ENCODE data around the gene TMTC1.

The TMTC1 gene

GRCh38 chr12:29795715-29796114 lies 12.0 kb upstream of the TMTC1 start:
- Histone ChIP-seq H3K9ac (ENCODE audit: low read length) (no peak overlapping the region), H3K4me1 (ENCODE audit: control insufficient read depth, insufficient read depth, low read length) (no peaks in the 10 kb centered on the region), H3K27me3 (ENCODE audit: control insufficient read depth, insufficient read depth, low read length) (no peaks in the 10 kb centered on the region), H3K36me3 (ENCODE audit: control insufficient read depth, insufficient read depth, low read length) (no peaks in the 10 kb centered on the region), H3K4me3 (ENCODE audit: low read length) (no peak overlapping the region), H3K9me3 (ENCODE audit: control insufficient read depth, low read length) (no peaks in the 10 kb centered on the region)

- Histone ChIP-seq H3K9ac (ENCODE audit: low read length) (no peak overlapping the region), H3K4me1 (ENCODE audit: control insufficient read depth, insufficient read depth, low read length) (no peaks in the 10 kb centered on the region), H3K9me3 (ENCODE audit: control insufficient read depth, low read length) (no peaks in the 10 kb centered on the region), H3K4me3 (ENCODE audit: low read length) (no peak overlapping the region), H3K27me3 (ENCODE audit: control insufficient read depth, insufficient read depth, low read length) (no peaks in the 10 kb centered on the region), H3K36me3 (ENCODE audit: control insufficient read depth, insufficient read depth, low read length) (no peaks in the 10 kb centered on the region)
These were observed 11.1 kb upstream of the TMTC1 start for GRCh38 chr12:29794862-29795261.

DNA sequence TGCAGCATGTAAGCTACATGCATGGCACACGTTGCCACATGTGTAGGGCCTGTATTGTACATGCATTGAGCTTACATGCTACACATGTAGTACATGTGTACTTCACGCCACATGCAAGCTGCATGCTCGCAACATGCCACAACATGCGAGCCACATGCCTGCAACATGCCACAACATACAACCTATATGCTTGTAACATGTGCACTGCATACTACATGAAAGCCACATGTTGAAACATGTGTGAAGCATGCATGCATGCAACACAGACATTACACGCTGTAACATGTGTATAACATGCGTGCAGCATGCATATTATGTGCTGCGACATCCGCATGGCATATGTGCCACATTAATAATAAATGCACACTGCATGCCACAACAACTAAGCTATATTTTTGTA lies 9.1 kb upstream of the TMTC1 start:
- Histone ChIP-seq H3K9me3 (ENCODE audit: control insufficient read depth, low read length) (no peaks in the 10 kb centered on the region), H3K27me3 (ENCODE audit: control insufficient read depth, insufficient read depth, low read length) (no peaks in the 10 kb centered on the region), H3K4me3 (ENCODE audit: low read length) (no peak overlapping the region), H3K9ac (ENCODE audit: low read length) (no peak overlapping the region), H3K4me1 (ENCODE audit: control insufficient read depth, insufficient read depth, low read length) (no peaks in the 10 kb centered on the region), H3K36me3 (ENCODE audit: control insufficient read depth, insufficient read depth, low read length) (no peaks in the 10 kb centered on the region)

DNA sequence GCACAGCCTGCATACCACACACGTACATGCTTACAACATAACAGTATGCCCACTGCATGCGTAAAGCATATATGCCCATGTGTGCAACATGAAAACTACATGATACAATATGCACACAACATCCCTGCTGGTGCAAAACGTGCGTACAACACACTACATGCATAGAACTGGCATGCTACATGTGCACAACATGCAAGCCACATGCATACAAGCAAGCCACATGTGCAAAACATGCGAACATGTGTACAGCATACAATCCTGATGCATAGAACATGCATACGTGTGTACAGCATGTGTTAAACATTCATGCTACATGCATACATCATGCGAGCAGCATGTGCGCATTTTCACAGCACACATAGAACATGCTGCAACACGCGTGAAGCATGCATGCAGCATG lies 8.4 kb upstream of the TMTC1 start:
- no peaks in the 10 kb centered on the region for H3K36me3 ChIP-seq (ENCODE audit: control insufficient read depth, insufficient read depth, low read length)
- H3K27me3 ChIP-seq (ENCODE audit: control insufficient read depth, insufficient read depth, low read length), result no peaks in the 10 kb centered on the region
- no peaks in the 10 kb centered on the region for H3K4me1 ChIP-seq (ENCODE audit: control insufficient read depth, insufficient read depth, low read length)
- no peaks in the 10 kb centered on the region for H3K9me3 ChIP-seq (ENCODE audit: control insufficient read depth, low read length)
- no peak overlapping the region for H3K4me3 ChIP-seq (ENCODE audit: low read length)
- H3K9ac ChIP-seq (ENCODE audit: low read length), result no peak overlapping the region

GRCh38 chr12:29782871-29783772 lies 620 bp downstream of the TMTC1 start:
- Histone ChIP-seq H3K27me3 (ENCODE audit: control insufficient read depth, insufficient read depth, low read length) (peaks cover 31% of the 10 kb centered on the region), H3K4me3 (ENCODE audit: low read length) (peak overlapping the region; percentile 31), H3K4me1 (ENCODE audit: control insufficient read depth, insufficient read depth, low read length) (no peaks in the 10 kb centered on the region), H3K9me3 (ENCODE audit: control insufficient read depth, low read length) (no peaks in the 10 kb centered on the region), H3K9ac (ENCODE audit: low read length) (peak overlapping the region; percentile 56), H3K36me3 (ENCODE audit: control insufficient read depth, insufficient read depth, low read length) (no peaks in the 10 kb centered on the region)

DNA sequence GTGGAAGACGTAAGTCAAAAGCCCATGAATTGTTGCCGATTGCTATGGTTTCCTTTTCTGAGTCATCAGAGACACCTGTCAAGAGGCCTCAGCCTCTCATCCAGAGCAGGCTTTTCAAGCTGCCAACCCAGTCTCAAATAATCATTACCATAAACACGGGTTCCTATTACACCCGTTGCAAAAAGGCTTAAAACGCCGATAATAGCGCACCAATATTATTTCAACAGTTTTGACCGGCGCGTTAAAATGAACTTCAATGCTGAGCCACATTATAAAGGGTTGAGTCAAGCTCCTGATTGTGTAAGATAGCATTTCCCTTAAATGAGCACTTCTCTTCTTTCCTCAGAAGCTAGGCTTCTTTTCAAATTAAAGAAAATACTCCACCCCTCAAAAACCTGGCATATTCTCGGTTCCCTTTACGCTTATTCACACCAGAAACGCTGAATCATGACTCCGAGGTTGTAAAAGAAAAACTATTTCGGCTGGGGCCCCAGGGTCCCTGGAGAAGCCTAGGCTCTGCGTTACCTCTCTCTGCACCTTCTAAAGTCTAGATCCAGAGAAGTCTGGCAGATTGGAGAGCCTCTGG lies 1.4 kb downstream of the TMTC1 start:
- H3K9me3 ChIP-seq (ENCODE audit: control insufficient read depth, low read length), result no peaks in the 10 kb centered on the region
- H3K4me3 ChIP-seq (ENCODE audit: low read length), result no peak overlapping the region
- H3K27me3 ChIP-seq (ENCODE audit: control insufficient read depth, insufficient read depth, low read length), result peaks cover 31% of the 10 kb centered on the region
- no peaks in the 10 kb centered on the region for H3K4me1 ChIP-seq (ENCODE audit: control insufficient read depth, insufficient read depth, low read length)
- H3K36me3 ChIP-seq (ENCODE audit: control insufficient read depth, insufficient read depth, low read length), result no peaks in the 10 kb centered on the region
- peak overlapping the region; percentile 56 for H3K9ac ChIP-seq (ENCODE audit: low read length)

DNA sequence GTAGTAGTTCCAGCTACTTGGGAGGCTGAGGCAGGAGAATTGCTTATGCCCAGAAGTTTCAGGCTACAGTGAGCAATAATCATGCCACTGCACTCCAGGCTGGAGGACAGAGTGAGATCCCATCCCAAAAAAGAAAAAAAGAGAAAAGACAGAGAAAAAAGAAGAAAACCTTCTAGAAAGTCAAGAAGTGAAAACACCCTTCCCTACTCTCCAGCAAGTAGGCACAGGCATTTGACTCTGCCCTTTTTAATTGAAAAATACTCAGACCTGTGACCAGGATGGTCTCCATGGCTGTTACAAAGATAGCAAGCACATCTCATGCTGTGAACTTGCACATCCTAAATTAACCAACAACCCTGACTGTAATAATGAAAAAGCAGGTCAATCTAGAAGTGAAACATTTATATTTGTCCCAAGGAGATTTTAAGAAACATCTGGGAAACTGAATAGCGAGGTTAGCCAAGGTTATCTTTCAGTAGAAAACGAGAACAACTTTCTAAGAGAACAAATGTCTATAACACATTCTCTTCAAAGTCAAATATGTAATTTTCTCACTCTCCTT lies 2.0 kb downstream of the TMTC1 start:
- no peaks in the 10 kb centered on the region for H3K4me1 ChIP-seq (ENCODE audit: control insufficient read depth, insufficient read depth, low read length)
- no peak overlapping the region for H3K9ac ChIP-seq (ENCODE audit: low read length)

GRCh38 chr12:29781188-29781587 lies 2.6 kb downstream of the TMTC1 start:
- H3K4me1 ChIP-seq (ENCODE audit: control insufficient read depth, insufficient read depth, low read length), result no peaks in the 10 kb centered on the region
- no peaks in the 10 kb centered on the region for H3K9me3 ChIP-seq (ENCODE audit: control insufficient read depth, low read length)
- H3K9ac ChIP-seq (ENCODE audit: low read length), result no peak overlapping the region
- no peaks in the 10 kb centered on the region for H3K36me3 ChIP-seq (ENCODE audit: control insufficient read depth, insufficient read depth, low read length)
- no peak overlapping the region for H3K4me3 ChIP-seq (ENCODE audit: low read length)
- peaks cover 31% of the 10 kb centered on the region for H3K27me3 ChIP-seq (ENCODE audit: control insufficient read depth, insufficient read depth, low read length)

More for the DNA sequence above, 2.0 kb downstream of the TMTC1 start:
- Histone ChIP-seq H3K4me3 (ENCODE audit: low read length) (no peak overlapping the region), H3K36me3 (ENCODE audit: control insufficient read depth, insufficient read depth, low read length) (no peaks in the 10 kb centered on the region), H3K27me3 (ENCODE audit: control insufficient read depth, insufficient read depth, low read length) (peaks cover 31% of the 10 kb centered on the region), H3K9me3 (ENCODE audit: control insufficient read depth, low read length) (no peaks in the 10 kb centered on the region)

GRCh38 chr12:29780084-29780483 lies 3.7 kb downstream of the TMTC1 start:
- Histone ChIP-seq H3K4me1 (ENCODE audit: control insufficient read depth, insufficient read depth, low read length) (no peaks in the 10 kb centered on the region), H3K27me3 (ENCODE audit: control insufficient read depth, insufficient read depth, low read length) (peaks cover 27% of the 10 kb centered on the region), H3K9me3 (ENCODE audit: control insufficient read depth, low read length) (no peaks in the 10 kb centered on the region), H3K9ac (ENCODE audit: low read length) (no peak overlapping the region), H3K4me3 (ENCODE audit: low read length) (no peak overlapping the region), H3K36me3 (ENCODE audit: control insufficient read depth, insufficient read depth, low read length) (no peaks in the 10 kb centered on the region)

DNA sequence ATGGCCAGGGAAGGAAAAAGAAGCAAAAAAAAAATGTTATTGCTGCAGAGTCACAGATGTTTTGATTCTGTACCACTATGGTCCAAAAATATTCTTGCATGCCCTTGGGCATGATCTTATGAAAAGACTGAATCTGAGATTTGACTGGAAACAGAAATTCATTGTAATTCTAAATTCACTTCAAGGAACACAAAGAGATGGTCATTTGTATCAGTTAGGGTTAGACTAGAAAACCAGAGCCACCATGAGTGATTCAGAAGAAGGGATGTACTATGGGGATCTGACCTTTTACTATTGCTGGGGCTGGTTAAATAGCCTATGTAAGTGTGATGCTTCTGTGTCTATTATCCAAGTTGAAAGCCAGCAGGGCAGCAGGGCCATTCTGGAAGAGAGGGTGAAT lies 5.2 kb downstream of the TMTC1 start:
- H3K4me1 ChIP-seq (ENCODE audit: control insufficient read depth, insufficient read depth, low read length), result no peaks in the 10 kb centered on the region
- no peaks in the 10 kb centered on the region for H3K36me3 ChIP-seq (ENCODE audit: control insufficient read depth, insufficient read depth, low read length)
- no peaks in the 10 kb centered on the region for H3K9me3 ChIP-seq (ENCODE audit: control insufficient read depth, low read length)
- no peak overlapping the region for H3K4me3 ChIP-seq (ENCODE audit: low read length)
- H3K9ac ChIP-seq (ENCODE audit: low read length), result no peak overlapping the region
- peaks cover 18% of the 10 kb centered on the region for H3K27me3 ChIP-seq (ENCODE audit: control insufficient read depth, insufficient read depth, low read length)

DNA sequence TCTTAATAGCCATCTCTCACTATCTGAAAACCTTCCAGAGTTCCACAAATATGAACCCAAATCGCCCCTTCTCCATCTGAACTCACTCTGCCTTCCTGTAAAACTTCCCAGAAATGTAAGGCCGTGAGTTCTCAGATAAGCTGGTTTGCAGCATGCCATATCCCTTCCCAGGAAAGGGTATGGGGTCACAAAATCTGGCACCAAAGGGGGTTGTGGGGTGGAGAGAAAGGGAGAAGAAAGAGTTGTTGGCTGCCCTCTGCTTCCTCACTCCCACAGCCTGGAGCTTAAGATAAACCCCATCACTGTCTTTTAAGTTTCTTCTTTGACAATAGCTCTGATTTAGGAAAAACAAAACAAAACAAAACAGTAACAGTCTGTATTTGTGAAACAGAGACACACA lies 10.7 kb downstream of the TMTC1 start:
- H3K9ac ChIP-seq (ENCODE audit: low read length), result no peak overlapping the region
- H3K4me1 ChIP-seq (ENCODE audit: control insufficient read depth, insufficient read depth, low read length), result no peaks in the 10 kb centered on the region
- no peaks in the 10 kb centered on the region for H3K36me3 ChIP-seq (ENCODE audit: control insufficient read depth, insufficient read depth, low read length)
- no peaks in the 10 kb centered on the region for H3K27me3 ChIP-seq (ENCODE audit: control insufficient read depth, insufficient read depth, low read length)
- H3K9me3 ChIP-seq (ENCODE audit: control insufficient read depth, low read length), result no peaks in the 10 kb centered on the region
- no peak overlapping the region for H3K4me3 ChIP-seq (ENCODE audit: low read length)

DNA sequence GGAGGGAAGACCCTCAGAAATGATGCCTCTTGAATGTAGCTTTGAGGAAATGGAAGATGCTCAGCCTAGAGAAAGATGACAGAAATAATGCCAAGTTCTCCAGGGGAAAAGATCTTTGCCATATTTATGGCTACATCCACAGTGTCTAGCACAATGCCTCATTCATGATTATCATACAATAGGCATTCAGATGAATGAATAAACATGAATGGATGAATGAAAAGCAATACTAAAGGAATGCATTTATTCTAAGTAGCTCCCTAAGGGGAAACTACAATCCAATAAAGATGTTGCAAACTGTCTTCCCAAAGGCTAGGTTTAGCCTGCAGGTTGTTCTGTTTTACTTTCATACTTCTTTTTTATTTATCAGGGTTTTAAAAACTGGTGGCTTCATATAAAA lies 12.0 kb downstream of the TMTC1 start:
- no peaks in the 10 kb centered on the region for H3K27me3 ChIP-seq (ENCODE audit: control insufficient read depth, insufficient read depth, low read length)
- H3K9ac ChIP-seq (ENCODE audit: low read length), result no peak overlapping the region
- no peaks in the 10 kb centered on the region for H3K36me3 ChIP-seq (ENCODE audit: control insufficient read depth, insufficient read depth, low read length)
- no peaks in the 10 kb centered on the region for H3K9me3 ChIP-seq (ENCODE audit: control insufficient read depth, low read length)
- H3K4me3 ChIP-seq (ENCODE audit: low read length), result no peak overlapping the region
- H3K4me1 ChIP-seq (ENCODE audit: control insufficient read depth, insufficient read depth, low read length), result no peaks in the 10 kb centered on the region

Data from mucosa of stomach (tissue), 1 donor.